BLaER1 treated with 17β-estradiol and CSF1 and Interleukin-3, amounts not matched to agents 10 nM and 100 nM (cell line): Measurements from ENCODE around the gene SSPN.
A peak's percentile ranks its signal among the peaks of the same experiment; 100 is the strongest.

Experiments used
- H3K27ac ChIP-seq, 11 experiments: shearing (Covaris generic); formaldehyde crosslinking; 2 replicates each; pipeline ENCODE4 v1.8.1; 2022
- H3K27me3 ChIP-seq, 11 experiments: shearing (Covaris generic); formaldehyde crosslinking; 2 replicates each; pipeline ENCODE4 v1.8.1; 2022
- H3K36me3 ChIP-seq, 11 experiments: shearing (Covaris generic); formaldehyde crosslinking; 2 replicates each; pipeline ENCODE4 v1.8.1; 2022
- H3K4me1 ChIP-seq, 10 experiments: shearing (Covaris generic); formaldehyde crosslinking; 2 replicates each; pipeline ENCODE4 v1.8.1; 2022
- H3K4me2 ChIP-seq, 11 experiments: shearing (Covaris generic); formaldehyde crosslinking; 2 replicates each; pipeline ENCODE4 v1.8.1; 2022
- H3K4me3 ChIP-seq, 10 experiments: shearing (Covaris generic); formaldehyde crosslinking; 2 replicates each; pipeline ENCODE4 v1.8.1; 2022
- H3K9ac ChIP-seq, 11 experiments: shearing (Covaris generic); formaldehyde crosslinking; 2 replicates each; pipeline ENCODE4 v1.8.1; 2022
- H3K9me3 ChIP-seq, 11 experiments: shearing (Covaris generic); formaldehyde crosslinking; replicated peaks in 1 of 11; 2 replicates each; pipeline ENCODE4 v1.8.1; 2022
- H4K20me1 ChIP-seq, 11 experiments: shearing (Covaris generic); formaldehyde crosslinking; 2 replicates each; pipeline ENCODE4 v1.8.1; 2022
- Cebpa-rat ChIP-seq, 11 experiments: shearing (Covaris generic); IDR thresholded peaks; 2 replicates each; pipeline ENCODE4 v1.8.1; 2022

SSPN gene

GRCh38 chr12:26275313-26276131, 80.1 kb downstream of the SSPN start:
- Histone ChIP-seq H3K4me2 (peak overlapping the region; percentile 27 to 83 (median 75); a peak in 21 of 22 replicates), H3K27ac (peak overlapping the region; percentile 69 to 94 (median 89); a peak in 21 of 22 replicates), H3K4me3 (no peak overlapping the region), H3K4me1 (peaks cover 5 to 94% (median 67%) of the 10 kb centered on the region in 10 experiments; a peak in 19 of 20 replicates), H4K20me1 (no peaks in the 10 kb centered on the region), H3K9me3 (no peaks in the 10 kb centered on the region), H3K36me3 (no peaks in the 10 kb centered on the region), H3K9ac (peak overlapping the region; percentile 47 to 79 (median 75); a peak in 20 of 22 replicates), H3K27me3 (no peaks in the 10 kb centered on the region)
- TF ChIP-seq Cebpa-rat (IDR thresholded peaks at IDR 0.05), result no peak

GRCh38 chr12:26276709-26277108, 81.3 kb downstream of the SSPN start:
- H3K36me3 ChIP-seq, result no peaks in the 10 kb centered on the region
- H4K20me1 ChIP-seq, result no peaks in the 10 kb centered on the region
- H3K4me2 ChIP-seq, result peak overlapping the region in 7 of 11 experiments; percentile 5 to 82 (median 75); a peak in 12 of 22 replicates
- H3K27me3 ChIP-seq, result no peaks in the 10 kb centered on the region
- no peak overlapping the region for H3K4me3 ChIP-seq
- H3K9ac ChIP-seq, result no peak overlapping the region
- no peaks in the 10 kb centered on the region for H3K9me3 ChIP-seq
- H3K4me1 ChIP-seq, result peaks cover 5 to 83% (median 67%) of the 10 kb centered on the region in 10 experiments; a peak in 19 of 20 replicates
- H3K27ac ChIP-seq, result peak overlapping the region in 6 of 11 experiments; percentile 35 to 94 (median 89); a peak in 10 of 22 replicates
- no peak for TF ChIP-seq Cebpa-rat (IDR thresholded peaks at IDR 0.05)

DNA sequence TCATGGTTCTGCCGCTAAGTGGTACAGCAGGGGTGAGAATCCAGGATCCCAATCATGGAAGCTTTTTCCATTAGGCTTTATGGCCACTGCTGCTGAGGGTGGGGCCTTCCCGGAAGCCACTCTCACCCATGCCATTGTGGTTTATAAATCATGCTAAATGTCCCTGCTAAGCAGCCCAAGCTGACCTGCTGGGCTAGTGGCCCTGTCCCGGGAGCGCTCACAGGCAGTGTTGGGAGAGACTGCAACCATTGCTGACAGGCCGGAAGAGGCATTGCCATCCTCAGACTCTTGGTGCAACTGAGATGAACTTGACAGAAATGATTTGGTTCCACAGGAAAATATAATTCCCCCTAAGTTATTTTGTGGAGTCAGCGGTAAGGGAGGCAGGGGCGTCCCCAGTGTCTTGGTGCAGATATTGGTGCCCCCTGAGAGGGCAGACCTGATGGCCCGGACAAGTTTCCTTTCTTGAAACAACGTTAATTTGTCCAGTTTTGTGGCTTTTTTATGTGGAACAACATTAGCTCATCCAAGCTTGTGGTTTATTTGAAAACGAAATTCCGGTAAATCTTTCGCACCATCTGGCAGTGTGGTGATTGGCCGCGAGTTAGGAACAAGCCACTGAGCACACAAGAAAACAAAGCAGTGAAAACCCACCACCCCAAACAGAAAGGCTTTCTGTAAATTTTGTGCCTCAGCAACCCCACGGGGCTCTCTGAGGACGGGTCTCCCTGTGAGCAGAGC, 82.3 kb downstream of the SSPN start:
- Histone ChIP-seq H3K4me2 (peak overlapping the region in 10 of 11 experiments; percentile 20 to 82 (median 75); a peak in 19 of 22 replicates), H3K4me1 (peaks cover 5 to 73% (median 64%) of the 10 kb centered on the region in 10 experiments; a peak in 19 of 20 replicates), H3K36me3 (no peaks in the 10 kb centered on the region), H3K4me3 (no peak overlapping the region), H3K27me3 (no peaks in the 10 kb centered on the region), H4K20me1 (no peaks in the 10 kb centered on the region), H3K9ac (peak overlapping the region in 4 of 11 experiments; percentile 4 to 39 (median 20); a peak in 5 of 22 replicates), H3K9me3 (no peaks in the 10 kb centered on the region), H3K27ac (peak overlapping the region in 9 of 11 experiments; percentile 35 to 94 (median 58); a peak in 19 of 22 replicates)
- TF ChIP-seq Cebpa-rat (IDR thresholded peaks at IDR 0.05), result no peak

DNA sequence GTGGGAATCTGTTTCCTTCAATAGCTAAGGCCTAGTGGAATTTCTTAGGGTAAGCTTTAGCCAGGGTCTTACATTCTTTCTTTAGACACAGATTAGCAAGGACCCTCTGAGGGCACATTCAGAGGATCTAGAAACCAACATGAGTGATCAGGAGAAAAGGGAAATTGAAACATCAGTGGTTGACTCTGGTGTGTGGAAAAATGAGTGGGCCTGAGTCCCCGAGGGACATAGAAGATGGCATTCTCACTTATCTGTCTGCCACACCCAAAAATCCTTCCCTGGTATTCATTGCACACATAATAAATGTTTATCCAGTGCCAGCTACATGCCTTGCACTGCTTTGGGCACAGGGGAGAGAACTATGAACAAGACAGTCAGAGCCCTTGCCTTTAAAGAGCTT, 82.9 kb downstream of the SSPN start:
- Histone ChIP-seq H4K20me1 (no peaks in the 10 kb centered on the region), H3K4me1 (peaks cover 5 to 67% (median 59%) of the 10 kb centered on the region in 10 experiments; a peak in 19 of 20 replicates), H3K9me3 (no peaks in the 10 kb centered on the region), H3K4me2 (peak overlapping the region in 10 of 11 experiments; percentile 20 to 82 (median 75); a peak in 19 of 22 replicates), H3K4me3 (no peak overlapping the region), H3K27me3 (no peaks in the 10 kb centered on the region), H3K36me3 (no peaks in the 10 kb centered on the region), H3K9ac (peak overlapping the region in 3 of 11 experiments; percentile 4 to 39 (median 30); a peak in 4 of 22 replicates), H3K27ac (peak overlapping the region in 9 of 11 experiments; percentile 35 to 94 (median 58); a peak in 19 of 22 replicates)
- no peak for TF ChIP-seq Cebpa-rat (IDR thresholded peaks at IDR 0.05)

DNA sequence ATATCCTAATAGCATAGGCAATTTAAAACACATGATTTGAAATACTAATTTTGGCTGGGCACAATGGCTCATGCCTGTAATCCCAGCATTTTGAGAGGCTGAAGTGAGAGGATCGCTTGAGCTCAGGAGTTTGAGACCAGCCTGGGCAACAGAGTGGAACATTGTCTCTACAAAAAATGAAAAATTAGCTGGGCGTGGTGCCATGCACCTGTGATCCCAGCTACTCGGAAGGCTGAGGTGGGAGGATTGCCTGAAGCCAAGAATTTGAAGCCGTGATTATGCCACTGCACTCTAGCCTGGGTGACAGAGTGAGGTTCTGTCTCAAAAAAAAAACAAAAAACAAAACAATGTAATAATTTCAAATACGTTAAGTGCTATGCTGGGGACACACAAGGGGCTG, 83.3 kb downstream of the SSPN start:
- no peak for TF ChIP-seq Cebpa-rat (IDR thresholded peaks at IDR 0.05)
- Histone ChIP-seq H3K27me3 (no peaks in the 10 kb centered on the region), H3K4me1 (peaks cover 5 to 65% (median 55%) of the 10 kb centered on the region in 10 experiments; a peak in 19 of 20 replicates), H3K36me3 (no peaks in the 10 kb centered on the region), H4K20me1 (no peaks in the 10 kb centered on the region), H3K4me2 (peak overlapping the region in 10 of 11 experiments; percentile 20 to 82 (median 75); a peak in 19 of 22 replicates), H3K27ac (peak overlapping the region in 8 of 11 experiments; percentile 2 to 94 (median 70); a peak in 10 of 22 replicates), H3K9me3 (no peaks in the 10 kb centered on the region), H3K9ac (peak overlapping the region in 1 of 11 experiments; percentile 39; a peak in 2 of 22 replicates), H3K4me3 (no peak overlapping the region)

- no peaks in the 10 kb centered on the region for H3K27me3 ChIP-seq
- no peaks in the 10 kb centered on the region for H4K20me1 ChIP-seq
- peaks cover 5 to 64% (median 50%) of the 10 kb centered on the region in 10 experiments; a peak in 19 of 20 replicates for H3K4me1 ChIP-seq
- H3K9ac ChIP-seq, result no peak overlapping the region
- no peak for TF ChIP-seq Cebpa-rat (IDR thresholded peaks at IDR 0.05)
- peak overlapping the region in 3 of 11 experiments; percentile 2 to 94 (median 89); a peak in 2 of 22 replicates for H3K27ac ChIP-seq
- H3K4me3 ChIP-seq, result no peak overlapping the region
- H3K4me2 ChIP-seq, result peak overlapping the region in 7 of 11 experiments; percentile 44 to 82 (median 75); a peak in 12 of 22 replicates
- H3K36me3 ChIP-seq, result no peaks in the 10 kb centered on the region
- no peaks in the 10 kb centered on the region for H3K9me3 ChIP-seq
Measured at GRCh38 chr12:26279091-26279490, 83.7 kb downstream of the SSPN start.

GRCh38 chr12:26279908-26280307, 84.5 kb downstream of the SSPN start:
- H3K9me3 ChIP-seq, result no peaks in the 10 kb centered on the region
- no peak overlapping the region for H3K4me3 ChIP-seq
- no peak overlapping the region for H3K9ac ChIP-seq
- H4K20me1 ChIP-seq, result no peaks in the 10 kb centered on the region
- TF ChIP-seq Cebpa-rat (IDR thresholded peaks at IDR 0.05), result no peak
- no peaks in the 10 kb centered on the region for H3K36me3 ChIP-seq
- peak overlapping the region in 3 of 11 experiments; percentile 75 to 78 (median 75); a peak in 4 of 22 replicates for H3K4me2 ChIP-seq
- H3K27me3 ChIP-seq, result no peaks in the 10 kb centered on the region
- H3K27ac ChIP-seq, result peak overlapping the region in 1 of 11 experiments; percentile 15; a peak in 1 of 22 replicates
- peaks cover 5 to 56% (median 44%) of the 10 kb centered on the region in 10 experiments; a peak in 19 of 20 replicates for H3K4me1 ChIP-seq

DNA sequence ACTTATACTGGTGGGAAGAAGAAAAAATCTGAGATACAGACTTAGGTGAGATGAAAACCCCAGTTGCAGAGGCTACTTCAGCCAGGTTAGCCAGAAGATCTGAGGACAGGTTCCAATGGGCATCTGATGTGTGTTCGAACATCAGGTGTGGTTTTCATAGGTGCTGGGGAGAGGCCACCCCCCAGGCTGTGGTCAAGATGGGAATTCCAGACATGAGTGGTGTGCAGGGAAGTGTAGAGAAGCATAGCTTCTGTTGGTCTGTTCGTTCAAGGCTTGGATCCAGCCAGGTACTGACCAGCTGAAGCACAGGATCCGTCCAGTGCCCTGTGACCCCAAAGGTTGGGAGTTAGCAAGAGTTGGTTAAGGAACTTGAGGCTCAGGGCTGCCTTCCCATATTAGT, 85.5 kb downstream of the SSPN start:
- no peaks in the 10 kb centered on the region for H3K27me3 ChIP-seq
- H3K9me3 ChIP-seq, result peaks cover 0 to 5% (median 0%) of the 10 kb centered on the region in 11 experiments; a peak in 2 of 22 replicates
- H4K20me1 ChIP-seq, result no peaks in the 10 kb centered on the region
- TF ChIP-seq Cebpa-rat (IDR thresholded peaks at IDR 0.05), result no peak
- H3K4me3 ChIP-seq, result no peak overlapping the region
- no peak overlapping the region for H3K9ac ChIP-seq
- H3K4me2 ChIP-seq, result no peak overlapping the region
- H3K27ac ChIP-seq, result no peak overlapping the region
- H3K36me3 ChIP-seq, result no peaks in the 10 kb centered on the region
- peaks cover 0 to 47% (median 35%) of the 10 kb centered on the region in 10 experiments; a peak in 18 of 20 replicates for H3K4me1 ChIP-seq
